HG03558 (cell line): ENCODE results near the gene CMSS1.
A peak's percentile ranks its signal among the peaks of the same experiment; 100 is the strongest.

ENCODE experiments used
- ATAC-seq: cut with Tn5 transposase; IDR thresholded peaks from one replicate; pipeline ENCODE4 v1.9.1; 2021; ENCODE audit warnings: moderate number of reproducible peaks; ENCODE audit not compliant: unreplicated experiment; ENCODE audit errors: extremely low read depth

CMSS1 gene

DNA sequence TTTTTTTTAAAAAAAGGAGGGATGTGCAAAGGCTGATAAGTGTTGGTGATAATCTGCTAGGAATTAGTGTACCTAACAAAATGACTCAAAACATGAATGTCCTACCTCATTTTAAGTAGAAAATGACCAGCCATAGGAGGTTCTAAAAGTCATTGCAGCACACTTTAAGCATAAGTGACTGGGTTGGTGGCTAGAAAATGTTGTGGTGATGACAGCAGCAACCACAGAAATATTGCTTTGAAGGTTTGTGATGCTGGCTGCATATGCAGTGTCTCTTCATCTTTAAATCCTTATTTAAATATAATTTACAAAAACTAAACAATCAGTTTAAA, 55.2 kb downstream of the CMSS1 start:
- ATAC-seq: peak; percentile 37

DNA sequence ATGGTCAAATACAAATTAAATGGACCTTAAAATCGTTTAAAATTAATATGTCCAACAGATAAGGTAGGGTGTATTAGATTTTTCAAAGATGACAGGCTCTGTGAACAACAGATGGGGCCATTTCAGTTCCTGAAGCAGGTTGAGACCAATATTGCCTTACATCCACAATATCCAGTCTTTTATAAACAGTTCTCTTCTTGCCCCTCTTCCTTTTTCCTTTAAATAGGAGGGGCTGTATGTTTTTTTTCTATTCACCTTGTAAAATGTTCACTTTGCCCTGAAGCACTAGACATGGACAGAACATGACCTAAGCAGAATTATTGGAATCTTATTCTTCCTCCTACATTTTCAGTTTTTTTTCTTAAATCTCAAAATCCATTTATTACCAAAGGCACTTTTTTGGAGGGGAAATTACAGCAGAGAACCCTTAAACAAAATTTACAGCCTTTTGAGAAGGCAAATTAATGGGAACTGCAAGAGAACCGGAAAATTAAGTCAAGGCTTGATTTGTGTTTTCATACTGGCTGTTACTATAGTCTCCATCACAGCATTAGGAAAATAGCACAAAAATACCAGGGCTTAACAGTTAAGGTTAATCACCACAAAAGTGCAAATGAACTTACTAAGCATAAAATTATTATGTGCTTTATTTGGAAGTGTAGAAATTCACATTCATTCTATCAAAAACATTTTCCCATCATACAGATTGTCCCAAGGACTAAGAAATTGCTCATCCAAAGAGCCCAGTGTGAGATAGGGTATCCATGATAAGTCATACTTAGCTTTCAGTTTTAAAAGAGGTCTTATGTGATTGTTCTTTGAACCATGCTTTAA, 55.8 kb downstream of the CMSS1 start:
- ATAC-seq: no peak

DNA sequence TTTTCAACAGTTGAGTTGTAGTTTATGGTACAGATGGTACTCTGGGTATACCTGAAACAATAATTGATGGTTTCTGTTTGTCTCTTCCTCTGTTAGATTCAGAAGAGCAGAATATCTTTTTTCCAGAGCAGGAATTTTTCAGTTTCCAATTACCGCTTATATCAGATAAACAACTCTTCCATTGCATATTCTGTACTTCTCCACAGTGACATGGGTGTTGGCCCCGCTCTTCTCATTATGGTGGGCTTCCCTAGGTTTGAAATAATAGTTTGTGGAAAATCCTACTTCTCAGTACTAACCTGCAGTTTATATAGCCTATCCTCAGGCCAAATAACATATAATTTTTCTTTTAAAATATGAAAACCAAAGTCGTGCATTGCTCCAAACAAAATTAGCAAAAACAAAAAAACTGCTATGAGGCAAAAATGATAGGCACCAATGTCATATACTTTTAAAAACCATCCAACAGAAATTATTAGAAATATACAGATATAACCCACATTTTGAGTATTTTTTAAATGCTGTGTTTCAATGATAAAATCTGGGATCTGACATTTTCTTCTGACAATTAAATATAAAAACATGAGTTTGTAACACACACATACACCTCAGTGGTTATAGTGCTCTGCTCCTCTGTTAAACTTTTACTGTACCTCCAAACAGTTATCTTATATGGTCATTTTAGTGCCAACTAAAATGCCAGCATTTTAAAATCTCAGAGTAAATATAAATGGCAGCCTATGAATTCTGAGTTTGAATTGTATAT, 56.8 kb downstream of the CMSS1 start:
- ATAC-seq: no peak

DNA sequence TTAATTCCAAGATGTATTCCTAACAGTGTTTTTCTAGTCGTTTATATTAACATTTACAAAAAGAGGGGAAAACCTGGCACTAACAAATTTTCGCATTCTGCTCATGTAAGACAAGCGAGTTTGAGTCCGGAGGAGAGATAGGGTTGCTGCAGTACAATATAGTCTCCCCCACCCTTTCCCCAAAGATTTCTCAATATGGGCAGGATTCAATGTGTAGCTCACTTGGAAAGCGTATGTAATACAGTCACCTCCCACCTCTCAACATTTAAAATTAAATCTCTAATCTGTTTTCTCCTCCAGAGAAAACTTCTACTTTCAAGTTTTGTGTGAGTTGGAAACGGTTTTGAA, 57.9 kb downstream of the CMSS1 start:
- no peak for ATAC-seq

DNA sequence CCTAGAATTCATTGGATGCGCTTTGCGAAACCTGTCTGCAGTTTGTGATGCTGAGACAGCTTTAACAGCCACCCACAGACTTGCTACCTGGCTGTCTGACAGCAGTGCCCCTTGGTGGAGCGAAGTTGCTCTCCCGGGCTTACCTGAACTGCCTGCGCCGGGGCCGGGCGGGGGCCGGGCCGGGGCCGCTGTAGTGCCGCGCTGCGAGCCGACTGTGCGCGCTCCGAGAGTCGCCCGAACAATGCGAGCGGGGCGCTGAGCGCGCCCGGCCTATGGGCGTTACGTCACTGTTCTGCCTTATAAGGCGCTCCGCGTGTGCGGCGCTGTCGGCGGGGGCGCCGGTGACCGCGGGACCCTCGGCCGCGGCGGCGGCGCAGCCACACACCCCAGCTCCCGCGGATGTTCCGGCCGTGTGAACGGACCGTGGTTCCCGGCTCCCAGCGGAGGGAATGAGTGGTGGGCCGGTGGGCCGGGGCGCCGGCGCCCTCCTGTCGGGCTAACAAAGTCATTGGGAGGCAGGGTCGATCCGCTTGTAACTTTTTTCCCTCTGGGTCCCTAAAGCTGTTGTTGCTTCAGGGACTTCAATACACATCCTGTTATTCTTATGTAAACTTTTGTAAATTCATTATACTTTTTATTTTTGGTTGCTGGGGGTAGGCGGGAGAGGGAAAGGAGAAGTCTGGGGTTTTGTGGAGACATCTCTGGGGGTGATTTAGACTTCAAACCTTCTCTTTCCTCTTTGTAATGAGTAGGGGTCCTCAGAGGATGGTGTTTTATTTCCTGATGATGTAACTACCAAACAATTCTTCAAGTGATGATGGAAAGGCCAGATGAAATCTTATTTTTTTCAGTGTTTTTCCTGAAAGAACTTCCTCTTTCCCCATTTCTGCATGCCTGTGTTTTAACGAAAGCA, 58.5 kb downstream of the CMSS1 start:
- ATAC-seq: peak; percentile 68

DNA sequence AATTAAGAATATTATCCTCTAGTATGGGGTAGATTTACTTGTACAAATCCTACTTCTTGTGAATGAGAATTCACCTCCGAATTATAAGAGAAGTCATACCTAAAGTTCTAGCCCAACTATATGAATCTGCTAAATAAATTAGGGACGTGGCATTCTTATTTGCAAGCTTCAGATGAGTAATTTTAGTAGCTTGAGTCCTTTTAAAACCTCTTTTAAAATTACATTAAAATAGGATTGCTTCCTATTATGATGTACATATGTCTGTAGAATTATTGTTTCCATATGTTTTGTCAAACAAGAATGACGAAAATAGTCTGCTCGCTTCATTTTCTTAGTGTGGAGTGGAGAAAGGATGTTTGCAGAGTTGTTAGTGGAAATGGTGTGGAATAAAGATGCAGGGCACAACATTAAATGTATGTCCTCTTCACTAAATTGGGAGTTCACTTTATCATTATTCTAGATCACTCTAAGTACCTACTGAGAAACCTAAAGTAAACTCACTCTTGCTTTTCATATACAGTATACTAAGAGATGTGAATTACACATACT, 59.4 kb downstream of the CMSS1 start:
- ATAC-seq: no peak

DNA sequence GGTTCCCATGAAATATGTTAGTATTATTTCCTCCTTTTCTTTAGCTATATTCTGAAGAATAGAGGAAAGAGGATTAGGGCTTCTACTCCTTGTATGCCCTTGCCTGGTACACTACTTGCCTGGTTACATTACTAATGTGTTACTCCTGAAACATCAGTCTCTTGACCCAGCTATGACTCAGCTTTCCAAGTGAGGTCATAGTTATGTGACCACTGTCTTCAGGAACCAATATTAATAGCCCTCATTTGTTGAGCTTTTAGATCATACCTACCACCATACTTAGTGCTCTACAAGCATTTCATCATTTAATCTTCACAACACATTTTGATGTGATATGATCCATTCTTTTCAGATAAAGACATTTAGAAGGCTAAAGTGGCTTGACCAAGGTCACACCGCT, 60.3 kb downstream of the CMSS1 start:
- ATAC-seq: peak; percentile 46

DNA sequence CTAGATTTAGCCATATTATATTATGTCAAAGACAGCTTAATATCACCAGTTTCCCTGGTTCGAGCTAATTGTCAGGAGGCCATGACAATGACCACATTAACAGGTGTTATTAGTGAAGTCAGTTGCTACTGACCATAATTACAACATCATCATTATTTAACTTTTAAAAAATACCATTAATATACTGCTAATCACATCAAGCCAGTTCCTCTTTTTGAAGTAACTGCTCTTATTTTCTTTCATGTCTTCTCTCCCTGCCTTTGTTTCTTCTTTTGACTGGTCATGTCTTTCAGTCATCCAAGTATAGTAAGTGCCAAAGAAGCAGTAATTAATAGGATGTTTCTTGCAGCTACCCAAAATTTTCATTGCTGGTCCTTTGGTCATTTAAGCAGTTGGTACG, 61.6 kb downstream of the CMSS1 start:
- no peak for ATAC-seq

DNA sequence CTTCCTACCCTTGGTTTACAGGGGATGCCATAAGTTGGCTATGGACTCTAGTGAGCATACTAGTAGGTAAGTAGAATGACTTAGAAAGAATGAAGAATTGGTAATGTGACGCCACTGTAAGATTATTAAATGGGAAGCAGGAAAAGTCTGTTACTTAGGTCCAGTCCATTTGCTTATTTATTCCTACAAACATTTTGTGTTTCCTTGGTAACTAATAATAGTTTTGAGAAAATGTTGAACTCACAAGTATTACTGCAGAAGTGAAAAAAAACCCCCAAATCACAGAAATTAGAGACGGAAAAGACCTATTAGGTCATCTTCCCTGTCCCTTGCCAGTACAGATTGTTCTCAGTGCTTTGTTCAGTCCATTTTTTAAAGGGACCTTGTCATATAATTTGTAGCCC, 63.5 kb downstream of the CMSS1 start:
- no peak for ATAC-seq

DNA sequence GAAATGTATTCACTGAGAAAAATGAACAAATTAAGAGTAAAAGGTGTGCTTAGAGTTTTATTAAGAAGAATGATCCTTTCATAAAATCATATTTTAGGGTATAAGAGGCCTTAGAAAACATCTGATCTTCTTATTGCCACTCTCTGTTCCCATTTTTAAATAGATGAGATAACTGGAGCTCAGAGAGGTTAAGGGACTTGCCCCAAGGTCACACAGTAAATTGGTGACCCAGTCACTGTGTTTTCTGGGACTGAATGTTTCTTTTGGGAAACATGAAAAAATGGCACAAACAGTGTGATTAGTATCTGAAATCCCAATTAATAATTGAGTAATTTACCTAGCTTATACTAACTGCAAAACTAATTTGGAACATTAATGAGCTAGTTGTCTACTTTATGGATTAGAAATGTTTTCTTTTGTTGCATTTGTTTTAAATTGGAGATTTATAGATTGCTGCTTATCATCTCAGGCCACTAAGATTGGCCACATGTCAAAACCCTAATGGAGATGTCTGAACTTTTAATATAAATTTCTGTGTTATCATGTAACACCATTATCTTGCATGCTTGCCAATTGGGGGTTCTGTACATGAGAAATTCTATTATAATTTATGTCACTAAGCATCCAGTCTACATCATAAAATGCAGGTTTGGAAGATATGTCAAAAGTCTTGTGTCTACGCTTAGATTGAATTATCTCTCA, 64.9 kb downstream of the CMSS1 start:
- ATAC-seq: no peak

DNA sequence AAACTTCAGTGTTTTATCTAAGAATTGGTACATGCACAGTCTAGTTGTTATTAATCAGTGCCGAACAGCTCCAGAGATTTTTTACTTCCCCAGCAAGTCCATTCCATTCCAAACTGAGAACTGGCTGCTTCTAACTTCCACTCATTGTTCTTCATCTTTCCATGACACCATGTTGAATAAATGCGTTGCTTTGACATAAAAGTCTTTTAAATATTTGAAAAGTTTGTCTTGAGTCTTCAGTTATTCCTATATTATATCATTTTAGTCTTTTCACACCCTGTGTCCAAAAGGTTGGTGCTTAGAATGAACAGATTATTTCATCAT, 65.4 kb downstream of the CMSS1 start:
- no peak for ATAC-seq

DNA sequence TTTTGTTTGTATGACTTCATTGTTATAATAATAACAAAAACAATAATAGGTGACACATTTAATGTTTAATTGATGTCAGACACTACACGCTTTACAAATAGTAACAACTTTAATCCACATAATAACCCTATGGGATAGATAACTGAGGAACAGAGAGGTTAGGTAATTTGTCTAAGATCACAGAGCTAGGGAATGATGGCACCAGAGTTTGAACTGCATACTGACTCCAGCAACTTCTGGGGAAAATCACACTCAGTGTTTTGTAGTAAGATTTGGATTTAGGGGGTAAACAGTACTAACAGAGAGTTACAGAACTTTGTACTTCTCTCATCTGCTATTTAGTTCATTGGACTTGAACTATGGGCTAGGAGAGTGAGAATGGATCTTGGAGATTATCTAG, 66.0 kb downstream of the CMSS1 start:
- no peak for ATAC-seq

DNA sequence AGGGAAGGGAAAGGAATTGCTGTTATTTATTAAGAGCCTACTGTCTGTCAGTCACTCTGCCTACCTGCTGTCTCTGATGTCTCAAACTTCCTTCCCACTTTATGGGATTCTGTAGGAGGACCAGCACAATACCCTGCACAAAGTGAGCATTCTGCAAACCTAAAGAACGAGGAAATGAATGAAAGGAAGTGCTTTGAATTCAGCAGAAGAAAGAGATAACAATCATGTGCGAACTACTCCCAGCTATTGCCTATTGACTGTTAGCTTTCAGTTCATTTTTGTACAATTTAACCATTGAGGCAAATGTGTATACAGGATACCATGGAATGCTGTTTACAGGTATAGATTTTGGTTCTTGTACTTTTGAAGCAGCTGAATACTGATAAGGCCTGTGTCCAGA, 66.8 kb downstream of the CMSS1 start:
- no peak for ATAC-seq

DNA sequence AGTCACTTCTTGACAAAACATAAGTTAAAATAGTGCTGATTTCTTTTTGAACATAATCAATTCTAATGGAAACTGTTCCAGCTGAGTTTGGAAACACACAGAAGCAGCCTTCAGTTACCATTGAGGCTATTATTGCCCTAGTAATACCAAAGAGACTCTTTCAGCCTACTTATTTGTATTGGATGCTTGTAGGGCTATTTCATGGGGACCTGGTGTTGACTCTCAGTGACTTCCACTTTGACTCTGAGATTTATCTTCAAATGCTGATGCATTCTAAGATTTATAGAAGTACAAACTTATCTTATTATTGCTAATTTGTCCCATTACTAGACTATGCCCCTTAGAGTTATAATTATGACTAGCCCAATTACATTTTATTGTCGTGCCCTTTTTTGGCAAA, 67.4 kb downstream of the CMSS1 start:
- ATAC-seq: no peak

DNA sequence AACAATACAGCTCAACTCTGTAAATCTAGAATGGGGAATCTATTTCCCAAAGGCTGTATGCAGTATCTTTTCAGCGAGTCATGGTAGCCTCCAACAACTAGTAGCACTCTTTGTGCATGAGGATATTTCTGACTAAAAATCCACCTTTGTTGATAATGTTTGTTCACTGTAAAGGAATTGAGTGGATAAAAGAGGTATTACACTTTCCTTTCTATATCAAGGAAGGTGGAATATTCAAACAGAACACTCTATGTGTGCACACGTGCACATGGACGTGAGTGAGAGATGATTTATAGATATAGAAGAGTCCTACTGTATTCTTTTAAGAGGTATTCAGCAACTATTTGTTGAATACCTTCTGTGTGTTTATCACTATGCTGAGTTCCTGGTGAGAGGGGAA, 68.2 kb downstream of the CMSS1 start:
- no peak for ATAC-seq

DNA sequence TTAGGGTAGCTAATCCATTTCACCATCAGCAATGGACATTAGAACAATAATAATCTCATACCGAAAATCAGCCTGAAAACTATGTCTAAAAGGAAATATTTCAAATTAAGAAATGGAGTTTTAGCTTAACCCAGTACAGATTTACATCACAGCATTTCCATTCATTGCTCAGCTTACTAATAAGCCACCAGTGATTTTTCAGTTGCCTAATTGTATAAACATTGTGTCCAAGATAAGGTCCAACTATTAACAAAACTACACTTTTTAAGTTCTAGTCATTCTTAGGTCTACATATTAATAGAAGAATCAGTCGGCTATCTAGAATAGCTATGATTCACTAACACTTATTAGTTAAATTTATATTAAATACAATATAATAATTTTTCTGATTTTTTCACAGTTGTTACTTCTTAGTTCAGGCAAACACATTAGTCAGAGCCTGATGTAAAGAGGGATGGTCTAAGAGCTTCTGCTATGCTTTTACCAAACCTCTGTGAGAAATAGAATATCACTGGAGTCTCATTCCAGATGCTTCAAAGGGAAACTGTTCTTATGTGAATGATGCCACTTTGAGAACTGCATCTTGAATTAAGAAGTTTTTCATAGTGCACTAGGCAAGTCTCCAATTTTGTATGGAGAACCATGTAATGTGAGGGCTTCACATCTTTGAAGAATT, 74.1 kb downstream of the CMSS1 start:
- no peak for ATAC-seq

DNA sequence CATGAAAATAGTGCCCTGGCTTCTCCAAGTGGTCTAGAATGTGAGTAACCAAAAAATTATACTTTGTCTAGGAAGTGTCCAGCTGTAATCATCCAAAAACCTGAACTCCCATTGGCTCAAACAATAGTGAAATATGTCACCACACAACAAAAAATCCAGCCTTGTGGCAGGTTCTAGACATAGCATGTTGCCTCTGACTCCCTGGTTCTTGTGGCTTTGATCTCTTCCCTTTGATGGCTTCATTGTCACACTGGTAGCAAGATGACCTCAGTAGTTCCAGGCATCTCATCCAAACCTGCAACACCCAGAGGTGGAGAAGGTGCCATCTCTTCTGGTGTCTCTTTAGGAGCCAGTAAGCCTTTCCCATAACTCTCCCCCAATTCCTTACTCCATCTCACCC, 74.7 kb downstream of the CMSS1 start:
- ATAC-seq: no peak

DNA sequence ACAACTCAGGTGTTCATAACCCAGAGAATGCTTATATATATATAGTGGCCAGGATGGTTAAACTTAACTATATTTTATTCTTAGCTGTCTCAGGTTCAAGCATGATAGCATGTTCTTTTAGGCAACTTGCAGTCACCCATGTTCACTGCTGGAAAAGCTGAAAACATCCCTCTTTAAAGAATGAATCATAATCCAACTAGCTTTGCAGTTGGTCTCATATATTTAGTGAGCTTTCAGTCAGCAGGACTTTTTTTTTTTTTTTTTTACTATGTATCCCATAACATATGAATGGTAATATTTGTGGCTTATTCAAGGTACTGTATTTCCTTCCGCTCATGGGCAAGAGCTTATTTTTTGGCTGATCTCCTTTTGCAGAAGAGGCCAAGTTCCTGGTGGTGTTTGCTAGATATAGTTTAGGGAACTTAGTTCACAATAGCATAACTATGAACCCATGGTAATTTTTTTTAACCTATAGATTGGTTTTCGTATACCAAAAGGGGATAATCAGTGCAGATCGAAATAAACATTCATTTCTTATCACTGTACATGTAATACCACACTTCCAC, 77.6 kb downstream of the CMSS1 start:
- ATAC-seq: no peak

DNA sequence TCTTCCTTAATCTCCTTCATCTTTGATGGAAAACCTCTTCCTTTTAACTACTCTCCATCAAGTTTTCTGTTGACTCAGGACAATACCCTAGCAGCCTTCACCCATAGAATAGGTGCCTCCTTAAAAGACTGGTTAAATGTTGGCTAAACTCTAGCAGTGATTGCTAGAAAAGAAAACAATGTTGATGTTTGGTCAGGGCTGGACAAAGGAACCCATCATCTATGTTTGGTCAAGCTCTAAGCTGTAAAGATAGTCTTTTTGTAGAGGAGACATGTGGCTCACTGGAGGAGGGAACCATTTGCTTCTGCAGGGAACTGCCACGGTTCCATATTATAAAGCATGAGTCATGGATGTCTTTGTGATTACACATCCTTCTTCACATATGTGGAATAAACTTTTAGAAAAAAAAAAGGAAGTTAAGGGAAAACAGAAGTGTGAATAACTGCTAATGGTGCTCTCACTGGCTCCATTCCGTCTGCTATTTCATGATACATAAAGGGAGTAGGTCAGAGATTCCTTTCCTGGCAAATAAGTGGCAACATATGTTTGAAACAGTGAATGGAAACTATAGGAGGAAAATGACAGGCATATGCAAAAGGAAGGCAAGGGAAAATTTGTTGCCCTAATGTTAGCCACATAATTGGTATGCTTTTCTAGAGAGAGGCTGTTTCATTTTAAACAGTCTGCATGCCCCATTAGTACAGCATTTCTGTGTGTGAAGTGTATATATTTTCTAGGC, 78.2 kb downstream of the CMSS1 start:
- no peak for ATAC-seq
